Anterior cingulate cortex (tissue), 58 donors: ENCODE results near the gene ZNF200.
"Not testable (repeated sequence)": the region's sequence is repeated elsewhere in the genome, so short reads cannot be mapped to it uniquely, and the experiment has no call there.

Source experiments
- DNase-seq, 58 donors: peaks; one replicate each; lab custom pipeline; 2025; lab: John Stamatoyannopoulos, UW

ZNF200 gene

GRCh38 chr16:3182293-3182607 is 52.7 kb downstream of the ZNF200 start:
- not testable (repeated sequence) for DNase-seq

DNA sequence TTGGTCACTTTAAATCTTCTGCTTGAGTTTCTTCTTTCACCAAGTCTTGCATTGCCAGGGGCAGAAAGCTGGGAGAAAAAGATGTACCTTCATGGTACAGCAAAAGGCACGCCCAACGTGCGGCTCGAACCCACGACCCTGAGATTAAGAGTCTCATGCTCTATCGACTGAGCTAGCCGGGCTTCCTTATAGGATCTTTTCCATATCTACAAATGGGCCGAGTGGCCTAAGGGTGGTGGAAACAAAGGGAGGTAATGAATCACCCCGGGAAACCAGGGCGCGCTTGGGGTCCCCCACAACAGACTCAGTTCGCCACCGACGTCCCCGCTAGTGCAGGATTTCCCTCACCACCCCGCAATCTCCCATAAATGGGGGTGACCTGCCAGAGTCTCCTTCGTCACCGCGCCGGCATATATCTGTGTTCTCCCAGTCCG is 54.5 kb downstream of the ZNF200 start:
- no peak for DNase-seq

DNA sequence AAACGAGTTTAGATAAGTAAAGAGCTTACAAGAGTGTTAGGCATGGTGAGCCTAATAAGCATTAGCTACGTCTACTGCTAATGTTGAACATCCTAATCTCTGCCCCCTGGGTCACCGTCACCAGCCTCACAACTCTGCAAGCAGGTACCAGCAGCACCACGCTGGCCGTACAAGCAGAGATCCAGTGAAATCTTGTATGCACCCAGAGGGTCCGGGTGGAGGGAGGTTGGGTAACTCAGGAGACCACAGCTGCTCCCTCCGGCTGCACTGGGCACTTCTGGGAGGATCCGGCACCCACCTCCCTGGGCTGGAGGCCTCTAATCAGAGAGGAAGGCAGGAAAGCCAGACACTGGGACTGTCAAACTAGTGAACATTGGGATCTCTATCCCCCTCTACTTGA is 55.3 kb downstream of the ZNF200 start:
- no peak for DNase-seq

DNA sequence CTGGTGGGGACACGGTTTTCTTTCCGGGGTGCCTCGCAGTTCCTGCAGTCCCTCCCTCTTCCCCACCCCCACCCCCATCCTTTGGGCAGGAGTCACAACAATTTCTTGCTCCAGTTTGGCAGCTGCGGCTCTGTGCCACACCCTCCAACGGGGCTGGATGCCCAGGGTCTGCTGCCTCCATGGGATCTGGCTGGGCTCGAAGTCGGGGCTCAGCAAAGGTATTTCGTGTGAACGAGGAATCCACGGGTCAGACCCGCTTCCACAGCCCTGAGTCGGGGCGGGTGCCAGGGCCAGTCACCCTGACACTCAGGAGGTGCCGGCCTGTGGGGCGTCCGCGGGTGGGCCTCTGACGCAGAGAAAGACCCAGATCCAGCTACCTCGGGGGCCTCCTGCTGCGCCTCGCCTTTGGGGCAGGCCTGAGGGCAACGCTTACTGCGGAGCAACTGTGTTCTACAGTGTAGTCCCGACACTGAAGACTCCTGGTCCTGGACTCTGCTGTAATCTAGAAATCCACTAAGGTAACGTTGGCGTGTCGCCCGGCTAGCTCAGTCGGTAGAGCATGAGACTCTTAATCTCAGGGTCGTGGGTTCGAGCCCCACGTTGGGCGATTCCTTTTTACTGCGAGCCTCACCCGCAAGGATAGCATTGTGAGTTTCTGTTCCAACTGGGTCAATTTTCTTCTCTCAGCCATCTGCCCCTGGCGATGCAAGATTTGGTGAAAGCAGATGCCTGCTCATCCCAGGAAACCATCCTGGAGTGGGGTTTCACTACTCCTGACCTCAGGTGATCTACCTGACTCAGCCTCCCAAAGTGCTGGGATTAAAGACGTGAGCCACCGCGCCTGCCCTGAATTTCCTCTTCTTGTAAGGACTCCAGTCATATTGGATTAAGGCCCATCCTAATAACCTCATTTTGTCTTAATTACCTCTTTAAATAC is 59.5 kb downstream of the ZNF200 start:
- no peak for DNase-seq

GRCh38 chr16:3174618-3175148 is 60.3 kb downstream of the ZNF200 start:
- no peak for DNase-seq

DNA sequence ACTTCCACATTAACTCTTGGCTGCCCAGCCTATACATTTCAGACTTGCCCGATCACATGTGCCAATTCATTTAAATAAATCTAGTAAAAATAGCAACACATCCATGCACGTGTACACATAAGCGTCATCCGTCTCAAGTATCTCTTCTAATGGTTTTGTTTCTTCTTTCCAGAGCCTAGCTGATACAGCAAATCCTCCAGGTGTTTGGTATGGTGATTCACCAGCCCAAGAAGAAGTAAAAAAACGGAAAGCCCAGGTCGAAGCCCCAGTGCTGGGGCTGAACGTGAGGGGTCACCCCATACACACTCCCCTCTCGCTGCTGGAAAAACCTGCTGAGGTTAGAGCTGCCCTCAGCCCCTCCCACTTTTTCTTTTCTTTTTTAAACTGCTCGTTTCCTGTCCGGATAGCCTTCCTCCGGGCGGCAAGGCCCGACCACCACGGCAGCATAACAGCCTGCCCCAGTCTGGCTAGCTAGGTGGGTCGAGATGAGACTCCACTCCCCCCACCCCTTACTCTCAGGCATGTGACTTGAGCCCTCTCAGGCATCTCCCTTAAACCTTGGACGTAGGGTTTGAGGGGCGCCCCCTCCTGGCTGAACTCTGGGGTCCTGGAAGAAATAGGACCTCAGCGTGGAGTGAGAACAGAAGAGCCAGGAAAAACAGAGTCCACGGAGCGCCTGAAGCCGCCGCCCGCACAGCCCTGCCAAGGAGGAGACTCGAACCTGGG is 60.9 kb downstream of the ZNF200 start:
- no peak for DNase-seq
